Keratinocyte (primary cell): ENCODE measurements around the gene DDAH1. TPM values are rescaled to one million over a fixed set of nuclear protein-coding genes. Genes with fewer than 3 reads are reported as not detected.

Experiments
- DNase-seq: peaks from one replicate; pipeline ENCODE4 v3.0.0-alpha.2; 2011; ENCODE audit warnings: low read depth, missing footprints, low spot score
- FAIRE-seq: peaks from 2 replicates; lab custom pipeline; 2011; peaks lifted over from hg19 to GRCh38; lab: Jason Lieb, UNC
- H2AFZ ChIP-seq: 2 replicates; pipeline ENCODE4 v1.6.0; 2012; ENCODE audit warnings: low read length, control low read depth, inconsistent platforms; ENCODE audit not compliant: control insufficient read depth
- H3K27ac ChIP-seq: 2 replicates; pipeline ENCODE4 v1.5.1; 2011; ENCODE audit warnings: low read length; ENCODE audit not compliant: control insufficient read depth, insufficient read depth
- H3K27me3 ChIP-seq: 3 replicates; pipeline ENCODE4 v1.6.0; 2011; ENCODE audit warnings: low read length; ENCODE audit not compliant: control insufficient read depth, insufficient read depth; ENCODE audit errors: extremely low read depth
- H3K36me3 ChIP-seq, 2 experiments: 2 replicates in 1 of 2; 3 replicates in 1 of 2; pipeline ENCODE4 v1.5.1; 2011; ENCODE audit warnings: low read length in 2 of 2, mild to moderate bottlenecking in 1 of 2; ENCODE audit not compliant: control insufficient read depth in 2 of 2, insufficient read depth in 2 of 2; ENCODE audit errors: extremely low read depth in 1 of 2
- H3K4me1 ChIP-seq: 3 replicates; pipeline ENCODE4 v1.5.1; 2011; ENCODE audit warnings: low read length; ENCODE audit not compliant: control insufficient read depth, insufficient read depth; ENCODE audit errors: extremely low read depth
- H3K4me2 ChIP-seq: 3 replicates; pipeline ENCODE4 v1.6.0; 2011; ENCODE audit warnings: low read depth, low read length; ENCODE audit not compliant: control insufficient read depth, insufficient read depth; ENCODE audit errors: extremely low read depth
- H3K4me3 ChIP-seq, 3 experiments: fragments of 200-600 bp in 1 of 3; sonication (generic) in 1 of 3; 2 replicates in 2 of 3; 3 replicates in 1 of 3; pipeline ENCODE4 v1.5.1; 2011 to 2016; ENCODE audit warnings: low read length in 3 of 3, mild to moderate bottlenecking in 3 of 3, control low read depth in 2 of 3, inconsistent platforms in 1 of 3, low read depth in 1 of 3, mixed read lengths in 1 of 3, mixed run types in 1 of 3, moderate library complexity in 1 of 3; ENCODE audit not compliant: control insufficient read depth in 2 of 3, insufficient read depth in 2 of 3; ENCODE audit errors: extremely low read depth in 1 of 3
- H3K79me2 ChIP-seq: 2 replicates; pipeline ENCODE4 v1.6.0; 2012; ENCODE audit warnings: low read length; ENCODE audit not compliant: control insufficient read depth, insufficient read depth
- H3K9ac ChIP-seq: 3 replicates; pipeline ENCODE4 v1.6.0; 2011; ENCODE audit warnings: low read length; ENCODE audit not compliant: control insufficient read depth, insufficient read depth; ENCODE audit errors: extremely low read depth
- H3K9me1 ChIP-seq: 3 replicates; pipeline ENCODE4 v1.6.0; 2011; ENCODE audit warnings: low read length; ENCODE audit not compliant: control insufficient read depth, insufficient read depth; ENCODE audit errors: extremely low read depth
- H3K9me3 ChIP-seq: 2 replicates; pipeline ENCODE4 v1.5.1; 2012; ENCODE audit warnings: low read depth, low read length; ENCODE audit not compliant: control insufficient read depth
- H4K20me1 ChIP-seq: 3 replicates; pipeline ENCODE4 v1.6.0; 2011; ENCODE audit warnings: low read length; ENCODE audit not compliant: control insufficient read depth, insufficient read depth; ENCODE audit errors: extremely low read depth
- EZH2 ChIP-seq: IDR thresholded peaks from one replicate; pipeline ENCODE4 v1.6.1; 2012; ENCODE audit warnings: inconsistent platforms, mild to moderate bottlenecking, low read length, moderate library complexity
- dilution Hi-C: fragments of 300-500 bp; cut with MboI; formaldehyde crosslinking; loops from one replicate; pipeline ENCODE4 v1.7.0; 2020; ENCODE audit warnings: low sequenced_read_pairs; ENCODE audit not compliant: extremely low pct_ligation_motif_present
- polyA plus RNA-seq, 5 experiments: library from polyadenylated mRNA; depleted of rRNA in 3 of 5; stranded (reverse) in 3 of 5; stranded (forward) in 1 of 5; unstranded in 1 of 5; fragments of >200 nt; gene quantifications; 1 replicate in 1 of 5; 2 replicates in 3 of 5; 3 replicates in 1 of 5; pipeline versions ENCODE4 v1.2.1 to v1.2.3, GENCODE V29; 2011 to 2012; ENCODE audit warnings: missing spikeins in 2 of 5, low read depth in 1 of 5, low replicate concordance in 1 of 5
- TF ChIP-seq, protein P1 (sequence below), 3 experiments: IDR thresholded peaks in 1 of 3; conservative IDR thresholded peaks in 1 of 3; optimal IDR thresholded peaks in 1 of 3; 2 replicates in 2 of 3; 3 replicates in 1 of 3; pipeline versions ENCODE3 to v1.5.1; 2011; ENCODE audit warnings: low read length in 3 of 3, mild to moderate bottlenecking in 3 of 3, moderate library complexity in 2 of 3, control low read depth in 1 of 3, inconsistent platforms in 1 of 3; ENCODE audit not compliant: insufficient read depth in 2 of 3; ENCODE audit errors: extremely low read depth in 1 of 3

DDAH1 gene
- polyA plus RNA-seq, 1 donor (not counting 4 experiments of a cell fraction or from before 2014, with no cell fraction given), result 5.8 TPM

DNA sequence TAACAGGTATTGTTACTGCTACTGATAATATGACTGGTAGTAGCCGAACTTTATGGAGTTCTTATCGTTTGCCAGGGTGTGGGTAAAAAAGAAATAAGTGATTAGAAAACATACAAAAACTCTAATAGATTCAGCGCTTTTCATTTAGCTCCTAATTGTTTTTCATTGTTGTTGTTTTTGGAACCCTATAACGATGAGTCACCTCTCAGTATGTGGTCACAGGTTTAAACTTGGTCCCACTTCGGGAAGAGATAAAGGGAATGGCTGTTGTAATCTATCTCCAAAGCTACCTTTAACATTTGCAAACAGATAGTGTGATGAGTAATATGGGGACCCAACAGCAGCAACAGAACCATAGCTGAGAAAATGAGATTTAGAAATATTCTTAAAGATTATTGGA lies 125.9 kb downstream of the DDAH1 start:
- DNase-seq, result no peak
- dilution Hi-C loops, result no loop called here
- Histone ChIP-seq H2AFZ (no peak overlapping the region), H3K9ac (no peak overlapping the region), H3K4me2 (peak overlapping the region; percentile 7), H3K4me1 (peaks cover 30% of the 10 kb centered on the region), H3K9me3 (no peaks in the 10 kb centered on the region), H3K27ac (no peak overlapping the region), H3K4me3 (no peak overlapping the region), H3K79me2 (no peaks in the 10 kb centered on the region), H3K36me3 (no peaks in the 10 kb centered on the region), H3K27me3 (no peaks in the 10 kb centered on the region), H3K9me1 (no peaks in the 10 kb centered on the region), H4K20me1 (no peaks in the 10 kb centered on the region)
- peak; percentile 71 for FAIRE-seq
- TF ChIP-seq, protein P1, sequence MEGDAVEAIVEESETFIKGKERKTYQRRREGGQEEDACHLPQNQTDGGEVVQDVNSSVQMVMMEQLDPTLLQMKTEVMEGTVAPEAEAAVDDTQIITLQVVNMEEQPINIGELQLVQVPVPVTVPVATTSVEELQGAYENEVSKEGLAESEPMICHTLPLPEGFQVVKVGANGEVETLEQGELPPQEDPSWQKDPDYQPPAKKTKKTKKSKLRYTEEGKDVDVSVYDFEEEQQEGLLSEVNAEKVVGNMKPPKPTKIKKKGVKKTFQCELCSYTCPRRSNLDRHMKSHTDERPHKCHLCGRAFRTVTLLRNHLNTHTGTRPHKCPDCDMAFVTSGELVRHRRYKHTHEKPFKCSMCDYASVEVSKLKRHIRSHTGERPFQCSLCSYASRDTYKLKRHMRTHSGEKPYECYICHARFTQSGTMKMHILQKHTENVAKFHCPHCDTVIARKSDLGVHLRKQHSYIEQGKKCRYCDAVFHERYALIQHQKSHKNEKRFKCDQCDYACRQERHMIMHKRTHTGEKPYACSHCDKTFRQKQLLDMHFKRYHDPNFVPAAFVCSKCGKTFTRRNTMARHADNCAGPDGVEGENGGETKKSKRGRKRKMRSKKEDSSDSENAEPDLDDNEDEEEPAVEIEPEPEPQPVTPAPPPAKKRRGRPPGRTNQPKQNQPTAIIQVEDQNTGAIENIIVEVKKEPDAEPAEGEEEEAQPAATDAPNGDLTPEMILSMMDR (optimal IDR thresholded peaks at IDR 0.05 in 1 of 3, IDR thresholded peaks at IDR 0.05 in 1 of 3, conservative IDR thresholded peaks at IDR 0.05 in 1 of 3; ENCODE audit: extremely low read depth in 1 of 3, insufficient read depth in 2 of 3, low read length in 3 of 3), result no peak
- no peak for TF ChIP-seq EZH2

GRCh38 chr1:85334962-85335361 lies 130.0 kb downstream of the DDAH1 start:
- no peak overlapping the region for H3K4me2 ChIP-seq

More at GRCh38 chr1:85334962-85335361, 130.0 kb downstream of the DDAH1 start:
- no peak overlapping the region for H3K4me3 ChIP-seq
- H3K4me1 ChIP-seq, result peaks cover 21% of the 10 kb centered on the region
- no peaks in the 10 kb centered on the region for H3K27me3 ChIP-seq
- H3K9me1 ChIP-seq, result no peaks in the 10 kb centered on the region
- no peak for DNase-seq
- H3K36me3 ChIP-seq, result no peaks in the 10 kb centered on the region
- H3K9ac ChIP-seq, result no peak overlapping the region
- H3K9me3 ChIP-seq, result no peaks in the 10 kb centered on the region
- no peak for FAIRE-seq
- dilution Hi-C loops, result no loop called here
- no peak overlapping the region for H3K27ac ChIP-seq
- no peak for TF ChIP-seq EZH2
- TF ChIP-seq, protein P1 (optimal IDR thresholded peaks at IDR 0.05 in 1 of 3, IDR thresholded peaks at IDR 0.05 in 1 of 3, conservative IDR thresholded peaks at IDR 0.05 in 1 of 3; ENCODE audit: extremely low read depth in 1 of 3, insufficient read depth in 2 of 3, low read length in 3 of 3), result no peak
- H3K79me2 ChIP-seq, result no peaks in the 10 kb centered on the region
- no peaks in the 10 kb centered on the region for H4K20me1 ChIP-seq
- H2AFZ ChIP-seq, result no peak overlapping the region
